Adrenal gland (tissue), 12 donors: ENCODE results near the gene PRSS53. TPM values are rescaled to one million over a fixed set of nuclear protein-coding genes. Genes with fewer than 3 reads are reported as not detected.

Experiments
- DNase-seq, 7 donors: peaks; one replicate each; pipeline ENCODE4 v3.0.0-alpha.2; 2019 to 2020
- H3K27ac ChIP-seq, 5 donors: fragments of 200-600 bp; sonication (generic) in 4 of 5; 1 replicate in 3 of 5; 2 replicates in 2 of 5; pipeline versions ENCODE4 v1.5.1 to v1.8.0; 2016 to 2020; ENCODE audit warnings: mild to moderate bottlenecking in 1 of 5
- H3K27me3 ChIP-seq: fragments of 200-600 bp; 2 replicates; pipeline ENCODE4 v1.8.0; 2021
- H3K36me3 ChIP-seq, 2 donors: fragments of 200-600 bp; replicated peaks in 1 of 2; 1 replicate in 1 of 2; 2 replicates in 1 of 2; pipeline versions ENCODE4 v1.5.1 to v1.8.0; 2018 to 2022
- H3K4me1 ChIP-seq, 2 donors: fragments of 200-600 bp; replicated peaks in 1 of 2; 1 replicate in 1 of 2; 2 replicates in 1 of 2; pipeline versions ENCODE4 v1.5.1 to v1.8.0; 2018 to 2021
- H3K4me3 ChIP-seq, 4 donors: fragments of 200-600 bp; sonication (generic) in 3 of 4; one replicate each; pipeline ENCODE4 v1.5.1; 2016 to 2018
- H3K9me3 ChIP-seq, 3 donors: fragments of 200-600 bp; sonication (generic) in 1 of 3; replicated peaks in 1 of 3; 1 replicate in 2 of 3; 2 replicates in 1 of 3; pipeline versions ENCODE4 v1.5.1 to v1.8.0; 2016 to 2021
- POLR2A ChIP-seq, 2 donors: fragments of 450-650 bp; IDR thresholded peaks; one replicate each; pipeline ENCODE4 v1.6.1; 2017; ENCODE audit warnings: antibody characterized with exemption in 2 of 2, mild to moderate bottlenecking in 2 of 2, moderate library complexity in 1 of 2
- WGBS, 4 donors: extraction: QIAGEN DNeasy Blood & Tissue Kit in 2 of 4; methylation state at CpG; one replicate each; pipeline versions ENCODE4 v1.1.5 to v1.1.7; 2013 to 2017; 5-methylcytosine and 5-hydroxymethylcytosine counted together
- intact Hi-C, 2 donors: fragments of 100-400 bp; cut with DNase I; formaldehyde crosslinking; loops; one replicate each; pipeline versions ENCODE4 v1.14.1 to v1.15.0; 2022 to 2023
- polyA plus RNA-seq, 3 donors: library from polyadenylated mRNA; stranded (reverse); fragments of 200-250 nt in 2 of 3; fragments of 350-450 nt in 1 of 3; fragmentation: Illumina TruSeq in 1 of 3; extraction: RNeasy Lipid Tissue Mini Kit (QIAGEN cat#74804) in 1 of 3; gene quantifications; one replicate each; pipeline ENCODE4 v1.2.3, GENCODE V29; 2013 to 2014
- total RNA-seq, 9 donors: library from RNA; depleted of rRNA in 4 of 9; stranded (reverse); fragments of >200 nt in 4 of 9; fragments of 120-200 nt in 1 of 9; fragmentation: NEBNext Ultra II Directional in 1 of 9; extraction: Animal tissue kit (Norgen Biotek cat#: 25700) in 1 of 9; gene quantifications; one replicate each; pipeline versions ENCODE4 v1.1.0 to v1.2.4, GENCODE V29; 2013 to 2023
- TF ChIP-seq, protein P1 (sequence below), 6 experiments: fragments of 450-650 bp in 4 of 6; fragments of 200-600 bp in 2 of 6; sonication (generic) in 1 of 6; IDR thresholded peaks; 1 replicate in 5 of 6; 2 replicates in 1 of 6; pipeline versions ENCODE4 v1.5.1 to v1.8.0; 2016 to 2021; ENCODE audit warnings: antibody characterized with exemption in 6 of 6, mild to moderate bottlenecking in 2 of 6, moderate library complexity in 1 of 6
- donor health status: healthy with polysubstance abuse.
- donor health status: Bipolar disorder and iron deficiency.
- donor health status: DM: yes; HTN: yes; CAD: no.
- donor health status: DM: no; HTN: no; CAD: no.
- donor health status: DM: no; HTN: no; CAD: no.
- donor health status: DM: yes; HTN: yes; CAD: no.

PRSS53 gene
- total and polyA plus RNA-seq, 12 donors: 0.18 to 11.0 (median 1.1) TPM

DNA sequence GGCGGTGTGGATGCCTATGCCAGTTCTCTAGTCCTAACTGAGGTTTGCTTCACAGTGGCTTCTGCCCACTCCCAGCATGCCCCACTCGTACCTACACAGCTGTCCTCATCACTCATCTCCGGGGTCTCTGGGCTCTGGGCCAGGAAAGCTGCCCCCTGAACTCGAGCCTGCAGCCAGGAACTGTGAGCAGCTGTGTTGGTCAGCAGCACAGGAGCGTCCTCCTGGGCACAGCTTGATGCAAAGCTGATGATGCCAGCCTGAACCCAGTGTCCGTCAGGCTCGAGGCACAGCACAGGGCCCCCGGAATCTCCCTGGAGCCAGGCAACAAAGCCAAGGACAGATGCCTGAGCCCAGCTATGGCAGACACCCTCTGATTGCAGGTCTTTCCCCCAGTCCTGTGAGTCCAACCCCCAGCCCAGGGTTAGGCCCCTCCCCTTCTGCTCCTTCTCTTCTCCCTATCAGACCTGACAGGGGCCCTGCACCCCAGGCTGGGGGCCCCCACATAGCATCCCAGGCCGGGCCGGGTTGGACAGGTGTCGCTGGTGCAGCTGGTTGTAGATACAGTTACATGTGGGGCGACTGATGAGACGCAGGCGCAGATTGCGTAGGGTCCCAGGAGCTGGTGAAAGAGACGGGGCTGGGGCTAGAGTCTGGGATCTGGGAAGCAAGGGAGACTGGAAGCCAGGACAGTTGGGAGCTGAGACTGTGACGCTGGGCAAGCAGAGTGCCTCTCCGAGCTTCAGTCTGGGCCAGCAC lies 2.7 kb downstream of the PRSS53 start:
- intact Hi-C loops: loop anchor here in 1 of 2 donors (10.0 kb wide), 1 partner anchor 59 kb away; no protein-coding TSS in a partner anchor
- no peaks in the 10 kb centered on the region for H3K4me1 ChIP-seq
- TF ChIP-seq, protein P1, sequence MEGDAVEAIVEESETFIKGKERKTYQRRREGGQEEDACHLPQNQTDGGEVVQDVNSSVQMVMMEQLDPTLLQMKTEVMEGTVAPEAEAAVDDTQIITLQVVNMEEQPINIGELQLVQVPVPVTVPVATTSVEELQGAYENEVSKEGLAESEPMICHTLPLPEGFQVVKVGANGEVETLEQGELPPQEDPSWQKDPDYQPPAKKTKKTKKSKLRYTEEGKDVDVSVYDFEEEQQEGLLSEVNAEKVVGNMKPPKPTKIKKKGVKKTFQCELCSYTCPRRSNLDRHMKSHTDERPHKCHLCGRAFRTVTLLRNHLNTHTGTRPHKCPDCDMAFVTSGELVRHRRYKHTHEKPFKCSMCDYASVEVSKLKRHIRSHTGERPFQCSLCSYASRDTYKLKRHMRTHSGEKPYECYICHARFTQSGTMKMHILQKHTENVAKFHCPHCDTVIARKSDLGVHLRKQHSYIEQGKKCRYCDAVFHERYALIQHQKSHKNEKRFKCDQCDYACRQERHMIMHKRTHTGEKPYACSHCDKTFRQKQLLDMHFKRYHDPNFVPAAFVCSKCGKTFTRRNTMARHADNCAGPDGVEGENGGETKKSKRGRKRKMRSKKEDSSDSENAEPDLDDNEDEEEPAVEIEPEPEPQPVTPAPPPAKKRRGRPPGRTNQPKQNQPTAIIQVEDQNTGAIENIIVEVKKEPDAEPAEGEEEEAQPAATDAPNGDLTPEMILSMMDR (IDR thresholded peaks at IDR 0.05): no peak
- no peak for TF ChIP-seq POLR2A (IDR thresholded peaks at IDR 0.05)
- H3K36me3 ChIP-seq: peaks cover 0 to 14% of the 10 kb centered on the region in 2 donors
- 70 to 94% (median 76%) methylated on average over 8 to 18 of the region's 18 CpGs for WGBS, 4 donors
- H3K4me3 ChIP-seq: no peak overlapping the region
- H3K27ac ChIP-seq: no peak overlapping the region
- no peak for DNase-seq
- H3K9me3 ChIP-seq: no peaks in the 10 kb centered on the region
- no peaks in the 10 kb centered on the region for H3K27me3 ChIP-seq

DNA sequence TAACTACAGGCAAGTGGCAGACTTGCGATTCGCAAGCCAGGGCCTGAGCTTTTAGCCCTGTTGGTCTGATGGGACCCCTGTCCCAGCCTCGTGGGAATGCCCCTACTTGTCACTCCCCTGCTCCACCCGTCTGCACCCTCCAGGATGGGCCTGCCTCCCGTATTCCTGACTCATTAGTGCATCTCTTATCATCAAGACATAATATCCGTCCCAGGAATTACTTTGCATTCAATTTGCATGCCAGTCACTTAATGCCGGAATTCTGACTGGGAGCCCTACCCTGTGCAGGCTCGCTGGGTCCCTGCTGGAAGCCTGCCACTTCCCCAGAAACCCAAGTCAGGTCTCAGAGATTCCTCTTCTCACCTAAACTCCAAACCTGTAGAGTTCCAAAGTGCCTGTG lies 3.3 kb downstream of the PRSS53 start:
- Histone ChIP-seq H3K27ac (peak overlapping the region in 2 of 5 donors; percentile 8 to 45), H3K27me3 (no peaks in the 10 kb centered on the region), H3K9me3 (no peaks in the 10 kb centered on the region), H3K4me3 (no peak overlapping the region), H3K36me3 (peaks cover 0 to 14% of the 10 kb centered on the region in 2 donors), H3K4me1 (no peaks in the 10 kb centered on the region)
- WGBS, 4 donors: 59 to 64% (median 62%) methylated on average over 6 to 8 of the region's 8 CpGs
- TF ChIP-seq POLR2A (IDR thresholded peaks at IDR 0.05): no peak
- intact Hi-C loops: loop anchor here in 1 of 2 donors (10.0 kb wide), 1 partner anchor 59 kb away; no protein-coding TSS in a partner anchor
- no peak for DNase-seq

DNA sequence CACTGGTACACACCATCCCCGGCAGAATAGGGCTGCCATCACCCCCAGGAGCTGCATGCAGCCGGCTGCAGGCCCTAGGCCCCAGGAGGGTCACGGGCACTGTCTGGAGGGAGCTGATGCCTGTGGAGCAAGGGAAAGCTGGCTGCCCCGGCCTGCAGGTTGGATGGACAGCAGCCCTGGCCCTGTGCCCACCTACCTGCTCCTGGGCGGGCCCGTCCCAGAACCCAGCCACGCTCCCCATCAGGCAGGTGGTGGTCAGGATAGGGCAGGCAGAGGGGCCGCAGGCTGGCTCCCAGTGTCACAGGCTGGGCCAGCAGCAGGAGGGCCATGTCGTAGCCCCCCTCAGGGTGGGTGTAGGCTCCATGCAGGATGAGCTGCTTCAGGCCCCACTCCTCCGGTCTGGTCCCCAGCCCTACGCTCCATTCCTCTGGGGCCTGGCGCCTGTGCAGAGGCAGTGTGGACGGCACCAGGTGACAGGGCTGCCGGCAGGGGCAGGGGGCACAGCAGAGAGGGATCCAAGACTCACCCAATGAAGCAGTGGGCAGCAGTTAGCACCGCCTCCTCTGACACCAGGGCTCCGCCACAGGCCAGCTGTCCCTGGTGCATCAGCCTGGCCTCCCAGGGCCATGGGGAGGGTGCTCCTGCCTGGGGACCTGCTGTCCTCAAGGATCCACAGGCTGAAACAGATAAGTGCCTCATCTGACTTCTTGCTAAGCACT lies 4.0 kb downstream of the PRSS53 start:
- H3K27me3 ChIP-seq: no peaks in the 10 kb centered on the region
- no peak overlapping the region for H3K4me3 ChIP-seq
- WGBS, 4 donors: 77 to 90% (median 86%) methylated on average over 2 to 16 of the region's 16 CpGs
- peaks cover 0 to 17% of the 10 kb centered on the region in 2 donors for H3K36me3 ChIP-seq
- H3K4me1 ChIP-seq: no peaks in the 10 kb centered on the region
- H3K9me3 ChIP-seq: no peaks in the 10 kb centered on the region
- TF ChIP-seq, protein P1 (IDR thresholded peaks at IDR 0.05): no peak
- no peak for TF ChIP-seq POLR2A (IDR thresholded peaks at IDR 0.05)
- intact Hi-C loops: loop anchor here in 1 of 2 donors (10.0 kb wide), 1 partner anchor 60 kb away; no protein-coding TSS in a partner anchor
- H3K27ac ChIP-seq: peak overlapping the region in 2 of 5 donors; percentile 8 to 45
- peak in 5 of 7 donors; percentile 29 to 72 (median 44) for DNase-seq

DNA sequence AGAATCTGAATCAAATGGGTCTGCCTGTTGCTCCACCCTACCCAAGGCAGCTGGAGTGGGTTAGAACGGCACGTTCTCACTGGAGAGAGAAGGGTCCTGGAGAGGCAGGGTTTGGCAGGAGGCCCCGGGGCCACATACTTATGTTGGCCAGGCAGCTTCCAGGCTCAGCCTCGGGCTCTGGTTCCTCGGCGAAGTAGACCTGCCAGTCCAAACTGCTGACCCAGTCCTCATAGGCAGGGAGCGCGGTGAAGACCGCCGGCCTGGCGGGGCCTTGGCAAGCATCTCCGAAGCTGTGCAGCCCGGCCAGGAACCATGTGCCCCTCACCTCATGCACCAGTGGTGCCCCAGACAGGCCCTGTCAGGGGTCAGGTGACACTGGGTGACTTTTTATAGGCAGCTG lies 4.8 kb downstream of the PRSS53 start:
- intact Hi-C loops: loop anchor here in 1 of 2 donors (10.0 kb wide), 1 partner anchor 61 kb away; no protein-coding TSS in a partner anchor
- Histone ChIP-seq H3K27me3 (no peaks in the 10 kb centered on the region), H3K27ac (no peak overlapping the region), H3K9me3 (no peaks in the 10 kb centered on the region), H3K4me1 (no peaks in the 10 kb centered on the region), H3K36me3 (peaks cover 0 to 24% of the 10 kb centered on the region in 2 donors), H3K4me3 (no peak overlapping the region)
- 73 to 93% (median 84%) methylated on average over 3 to 13 of the region's 13 CpGs for WGBS, 4 donors
- no peak for DNase-seq
- TF ChIP-seq POLR2A (IDR thresholded peaks at IDR 0.05): no peak
- TF ChIP-seq, protein P1 (IDR thresholded peaks at IDR 0.05): no peak
